ENCODE measurements around the gene TGFBRAP1.
A peak's percentile ranks its signal among the peaks of the same experiment; 100 is the strongest.

The TGFBRAP1 gene

GRCh38 chr2:105329561-105330495 is at the start of gene TGFBRAP1:
TGFBRAP1 (minus strand) TSS chr2:105329735; CDS start chr2:105308301, 21,434 bp downstream.
- peak; percentile 33 for DNase-seq

- DNase-seq: no peak
Measured at GRCh38 chr2:105378921-105379383, 49.4 kb upstream of the TGFBRAP1 start.

- no peak for DNase-seq
Measured at GRCh38 chr2:105378276-105378840, 48.8 kb upstream of the TGFBRAP1 start.

- no peak for DNase-seq
Measured at GRCh38 chr2:105377871-105378270, 48.3 kb upstream of the TGFBRAP1 start.

- DNase-seq: no peak
Measured at GRCh38 chr2:105376789-105377240, 47.3 kb upstream of the TGFBRAP1 start.

GRCh38 chr2:105376010-105376409 is 46.5 kb upstream of the TGFBRAP1 start:
- no peak for DNase-seq

- no peak for DNase-seq
Measured at GRCh38 chr2:105375001-105375561, 45.5 kb upstream of the TGFBRAP1 start.

GRCh38 chr2:105373895-105374401 is 44.4 kb upstream of the TGFBRAP1 start:
- DNase-seq: peak; percentile 52

- DNase-seq: no peak
Measured at GRCh38 chr2:105373344-105373781, 43.8 kb upstream of the TGFBRAP1 start.

- no peak for DNase-seq
Measured at GRCh38 chr2:105371810-105372209, 42.3 kb upstream of the TGFBRAP1 start.

GRCh38 chr2:105371156-105371555 is 41.6 kb upstream of the TGFBRAP1 start:
- DNase-seq: no peak

GRCh38 chr2:105369777-105370690 is 40.5 kb upstream of the TGFBRAP1 start:
- DNase-seq: peak; percentile 79

GRCh38 chr2:105368759-105369408 is 39.3 kb upstream of the TGFBRAP1 start:
- DNase-seq: no peak

- no peak for DNase-seq
Measured at GRCh38 chr2:105365206-105365605, 35.7 kb upstream of the TGFBRAP1 start.

GRCh38 chr2:105364436-105365139 is 35.1 kb upstream of the TGFBRAP1 start:
- DNase-seq: no peak

GRCh38 chr2:105362862-105363591 is 33.5 kb upstream of the TGFBRAP1 start:
- no peak for DNase-seq

- DNase-seq: peak; percentile 5
Measured at GRCh38 chr2:105361102-105361889, 31.8 kb upstream of the TGFBRAP1 start.

- no peak for DNase-seq
Measured at GRCh38 chr2:105358593-105358992, 29.1 kb upstream of the TGFBRAP1 start.

- no peak for DNase-seq
Measured at GRCh38 chr2:105357122-105357521, 27.6 kb upstream of the TGFBRAP1 start.

Measured in CD4-positive, alpha-beta T cell treated with Interleukin-4 for 4 hours (primary cell).